ENCODE measurements around the gene FHOD1. TPM values are rescaled to one million over a fixed set of nuclear protein-coding genes. Genes with fewer than 3 reads are reported as not detected.

FHOD1 gene
- total and polyA plus RNA-seq, 9 of the 15 experiments (the other 6 are each of a cell fraction or from before 2014, with no cell fraction given) = 18.7 to 126 (median 32.3) TPM

GRCh38 chr16:67235816-67236562 is 11.3 kb downstream of the FHOD1 start (continued):
- TF ChIP-seq THRB (CRISPR knock-in tag; conservative IDR thresholded peaks at IDR 0.05) (0 out of 2 replicates have a peak, but pooled peaks have one; percentile 68), ZNF347 (CRISPR knock-in tag; IDR thresholded peaks at IDR 0.05; ENCODE audit: low read depth) (no peak), EZH2 (IDR thresholded peaks at IDR 0.05; ENCODE audit: borderline replicate concordance, low read depth, low read length) (no peak), HDGF (IDR thresholded peaks at IDR 0.05) (peak; percentile 41; the same call in 1 of the 2 replicates), ZNF551 (CRISPR knock-in tag; IDR thresholded peaks at IDR 0.05) (no peak), HBP1 (CRISPR knock-in tag; IDR thresholded peaks at IDR 0.05) (0 out of 2 replicates have a peak, but pooled peaks have one; percentile 52), MAX (CRISPR knock-in tag; IDR thresholded peaks at IDR 0.05) (peak; percentile 52; the same call in 1 of the 2 replicates), TFE3 (CRISPR knock-in tag; IDR thresholded peaks at IDR 0.05) (no peak), ASH1L (IDR thresholded peaks at IDR 0.05; ENCODE audit: borderline replicate concordance, low read depth, partially characterized antibody) (no peak), YY1 (IDR thresholded peaks at IDR 0.05; ENCODE audit: borderline replicate concordance in 1 of 3, control insufficient read depth in 1 of 3, extremely low read depth in 1 of 3, insufficient read depth in 3 of 3, insufficient read length in 1 of 3, insufficient replicate concordance in 2 of 3, low read depth in 1 of 3, low read length in 2 of 3) (no peak), E2F4 (CRISPR knock-in tag; IDR thresholded peaks at IDR 0.05; ENCODE audit: low read depth) (no peak), SUPT5H (IDR thresholded peaks at IDR 0.05) (peak; percentile 25; the same call in 1 of the 2 replicates)

Data from K562 (cell line).